IMR-90 (cell line): ENCODE measurements around the gene ZNF341. TPM values are rescaled to one million over a fixed set of nuclear protein-coding genes. Genes with fewer than 3 reads are reported as not detected.

Source experiments
- ATAC-seq: fragments of 200-7000 bp; cut with Tn5 transposase; 2 replicates; pipeline ENCODE4 v1.9.1; 2020; ENCODE audit warnings: low read depth, mild to moderate bottlenecking, moderate library complexity
- BruUV-seq: library from RNA; stranded (reverse); fragments of 400-500 nt; replicated peaks from 2 replicates; lab custom pipeline; 2021; lab: Mats Ljungman, UMichigan
- CTCF ChIA-PET: fragments of 300-600 bp; formaldehyde crosslinking; extraction: SDS; loops from one replicate; lab custom pipeline; 2021; ENCODE audit warnings: antibody characterized with exemption; lab: Yijun Ruan, JAX
- POLR2A ChIA-PET: fragments of 300-600 bp; sonication (Branson Sonifier 250); formaldehyde crosslinking; loops from one replicate; lab custom pipeline; 2022; ENCODE audit warnings: antibody characterized with exemption; ENCODE audit not compliant: unreplicated experiment; lab: Charles Lee
- DNase-seq: peaks from one replicate; pipeline ENCODE4 v3.0.0; 2013
- H2AFZ ChIP-seq: replicated peaks from 2 replicates; pipeline ENCODE3; 2013; ENCODE audit warnings: low read length, mild to moderate bottlenecking; ENCODE audit not compliant: poor library complexity
- H2AK5ac ChIP-seq: 2 replicates; pipeline ENCODE4 v1.6.1; 2013; ENCODE audit warnings: low read depth, low read length, inconsistent platforms
- H2AK9ac ChIP-seq: replicated peaks from 2 replicates; pipeline ENCODE3; 2013; ENCODE audit warnings: mild to moderate bottlenecking, low read depth, low read length, moderate library complexity; ENCODE audit not compliant: poor library complexity
- H2BK120ac ChIP-seq: 2 replicates; pipeline ENCODE4 v1.6.1; 2013; ENCODE audit warnings: low read depth, low read length, inconsistent platforms
- H2BK15ac ChIP-seq: 3 replicates; pipeline ENCODE4 v1.6.1; 2013; ENCODE audit warnings: low read depth, low read length, inconsistent platforms
- H2BK20ac ChIP-seq: 2 replicates; pipeline ENCODE4 v1.6.1; 2013; ENCODE audit warnings: low read depth, mild to moderate bottlenecking, inconsistent platforms, low read length, moderate library complexity
- H2BK5ac ChIP-seq: 2 replicates; pipeline ENCODE4 v1.6.1; 2013; ENCODE audit warnings: mild to moderate bottlenecking, low read depth, low read length, inconsistent platforms; ENCODE audit not compliant: poor library complexity, severe bottlenecking
- H3K14ac ChIP-seq: replicated peaks from 2 replicates; pipeline ENCODE4 v1.6.1; 2013; ENCODE audit warnings: low read depth, low read length, inconsistent platforms
- H3K18ac ChIP-seq: 2 replicates; pipeline ENCODE4 v1.6.1; 2013; ENCODE audit warnings: low read depth, low read length, control low read depth
- H3K23ac ChIP-seq: 2 replicates; pipeline ENCODE4 v1.6.1; 2013; ENCODE audit warnings: low read depth, low read length, inconsistent platforms
- H3K27ac ChIP-seq: 2 replicates; pipeline ENCODE4 v1.5.1; 2013; ENCODE audit warnings: mild to moderate bottlenecking, control low read depth, low read length; ENCODE audit not compliant: insufficient read depth
- H3K27me3 ChIP-seq: 2 replicates; pipeline ENCODE4 v1.6.1; 2013; ENCODE audit warnings: low read length; ENCODE audit not compliant: control insufficient read depth, insufficient read depth
- H3K36me3 ChIP-seq: 2 replicates; pipeline ENCODE4 v1.6.1; 2013; ENCODE audit warnings: low read length, mixed read lengths; ENCODE audit not compliant: control insufficient read depth, insufficient read depth
- H3K4ac ChIP-seq: 2 replicates; pipeline ENCODE4 v1.6.1; 2013; ENCODE audit warnings: low read depth, low read length, inconsistent platforms
- H3K4me1 ChIP-seq: 2 replicates; pipeline ENCODE4 v1.6.1; 2013; ENCODE audit warnings: low read length, mixed read lengths; ENCODE audit not compliant: control insufficient read depth, insufficient read depth
- H3K4me2 ChIP-seq: 2 replicates; pipeline ENCODE4 v1.6.1; 2013; ENCODE audit warnings: low read depth, mild to moderate bottlenecking, control low read depth, low read length, moderate library complexity
- H3K4me3 ChIP-seq: 2 replicates; pipeline ENCODE4 v1.5.1; 2013; ENCODE audit warnings: low read depth, mild to moderate bottlenecking, control low read depth, low read length, moderate library complexity; ENCODE audit not compliant: insufficient read depth
- H3K56ac ChIP-seq: 2 replicates; pipeline ENCODE4 v1.6.1; 2013; ENCODE audit warnings: low read length, inconsistent platforms; ENCODE audit not compliant: insufficient read depth; ENCODE audit errors: extremely low read depth
- H3K79me1 ChIP-seq, 2 experiments: 2 replicates each; pipeline ENCODE4 v1.6.1; 2013; ENCODE audit warnings: low read length in 2 of 2, inconsistent platforms in 1 of 2, low read depth in 1 of 2
- H3K9ac ChIP-seq: 2 replicates; pipeline ENCODE4 v1.6.1; 2013; ENCODE audit warnings: low read depth, low read length, control low read depth
- H3K9me1 ChIP-seq: 2 replicates; pipeline ENCODE4 v1.6.1; 2013; ENCODE audit warnings: low read length, inconsistent platforms; ENCODE audit not compliant: insufficient read depth
- H3K9me3 ChIP-seq: 2 replicates; pipeline ENCODE4 v1.6.1; 2013; ENCODE audit warnings: low read length; ENCODE audit not compliant: control insufficient read depth, insufficient read depth
- H4K20me1 ChIP-seq: 2 replicates; pipeline ENCODE4 v1.6.1; 2013; ENCODE audit warnings: low read length, inconsistent platforms; ENCODE audit not compliant: insufficient read depth
- H4K5ac ChIP-seq: 2 replicates; pipeline ENCODE4 v1.6.1; 2013; ENCODE audit warnings: mild to moderate bottlenecking, low read depth, low read length, control low read depth
- H4K8ac ChIP-seq, 2 experiments: 2 replicates each; pipeline ENCODE4 v1.6.1; 2013; ENCODE audit warnings: low read depth in 2 of 2, low read length in 2 of 2, control low read depth in 1 of 2, inconsistent platforms in 1 of 2
- H4K91ac ChIP-seq: 2 replicates; pipeline ENCODE4 v1.6.1; 2013; ENCODE audit warnings: low read depth, low read length, inconsistent platforms; ENCODE audit not compliant: insufficient read depth
- BHLHE40 ChIP-seq: fragments of 150-350 bp; IDR thresholded peaks from 2 replicates; pipeline ENCODE4 v1.6.1; 2016; ENCODE audit warnings: mild to moderate bottlenecking, low read depth, low read length
- CEBPB ChIP-seq: IDR thresholded peaks from 2 replicates; pipeline ENCODE4 v1.6.1; 2012; ENCODE audit warnings: low read depth, low read length, improper control_type of control experiment
- CHD1 ChIP-seq: IDR thresholded peaks from 2 replicates; pipeline ENCODE4 v1.6.1; 2012; ENCODE audit warnings: low read depth, low read length, improper control_type of control experiment
- CTCF ChIP-seq: conservative IDR thresholded peaks from 2 replicates; pipeline ENCODE4 v1.5.1; 2012; ENCODE audit warnings: mild to moderate bottlenecking, low read depth, low read length, improper control_type of control experiment
- ELK1 ChIP-seq: fragments of 150-350 bp; IDR thresholded peaks from 2 replicates; pipeline ENCODE4 v1.6.1; 2016; ENCODE audit warnings: low read depth, mild to moderate bottlenecking, low read length, moderate library complexity, borderline replicate concordance
- FOS ChIP-seq: fragments of 150-350 bp; IDR thresholded peaks from 2 replicates; pipeline ENCODE4 v1.6.1; 2016; ENCODE audit warnings: low read depth, low read length
- MAFK ChIP-seq: IDR thresholded peaks from 2 replicates; pipeline ENCODE4 v1.6.1; 2012; ENCODE audit warnings: low read depth, low read length, improper control_type of control experiment
- MAZ ChIP-seq: IDR thresholded peaks from 2 replicates; pipeline ENCODE4 v1.6.1; 2012; ENCODE audit warnings: low read depth, mild to moderate bottlenecking, low read length, improper control_type of control experiment, moderate library complexity, borderline replicate concordance
- MXI1 ChIP-seq: IDR thresholded peaks from 2 replicates; pipeline ENCODE4 v1.6.1; 2012; ENCODE audit warnings: low read depth, mild to moderate bottlenecking, low read length, moderate library complexity, borderline replicate concordance
- NFE2L2 ChIP-seq: fragments of 150-350 bp; IDR thresholded peaks from 2 replicates; pipeline ENCODE4 v1.6.1; 2016; ENCODE audit warnings: low read depth, mild to moderate bottlenecking, low read length
- POLR2A ChIP-seq: IDR thresholded peaks from 2 replicates; pipeline ENCODE4 v1.6.1; 2012; ENCODE audit warnings: mild to moderate bottlenecking, low read depth, low read length
- RAD21 ChIP-seq: IDR thresholded peaks from 2 replicates; pipeline ENCODE4 v1.6.1; 2012; ENCODE audit warnings: low read length, improper control_type of control experiment
- RCOR1 ChIP-seq: IDR thresholded peaks from 2 replicates; pipeline ENCODE4 v1.6.1; 2012; ENCODE audit warnings: mild to moderate bottlenecking, low read length, improper control_type of control experiment; ENCODE audit not compliant: insufficient replicate concordance
- RFX5 ChIP-seq: IDR thresholded peaks from 2 replicates; pipeline ENCODE4 v1.8.0; 2012; ENCODE audit warnings: low read depth, mild to moderate bottlenecking, low read length, moderate library complexity
- SMC3 ChIP-seq: fragments of 150-350 bp; IDR thresholded peaks from 2 replicates; pipeline ENCODE4 v1.6.1; 2016; ENCODE audit warnings: low read depth, mild to moderate bottlenecking, antibody characterized with exemption, low read length, moderate library complexity
- USF2 ChIP-seq: fragments of 150-350 bp; IDR thresholded peaks from 2 replicates; pipeline ENCODE4 v1.6.1; 2017; ENCODE audit warnings: mild to moderate bottlenecking, antibody characterized with exemption, low read length, low read depth
- WGBS, 2 experiments: methylation state at CpG; one replicate each; pipeline versions ENCODE4 v1.1.5 to v1.1.7; 2013; ENCODE audit warnings: missing lambda C conversion rate in 2 of 2; ENCODE audit not compliant: insufficient read length in 1 of 2; ENCODE audit errors: extremely low coverage in 2 of 2; 5-methylcytosine and 5-hydroxymethylcytosine counted together
- dilution Hi-C: fragments of 300-500 bp; cut with HindIII; formaldehyde crosslinking; loops from one replicate; pipeline ENCODE4 v1.14.3; 2018; ENCODE audit warnings: low sequenced_read_pairs; ENCODE audit not compliant: unreplicated experiment
- in situ Hi-C: fragments of 300-500 bp; cut with MboI; formaldehyde crosslinking; loops from 3 replicates; pipeline ENCODE4 v1.14.3; 2019; ENCODE audit warnings: low sequenced_read_pairs, inconsistent platforms, mixed read lengths
- intact Hi-C: fragments of 100-400 bp; cut with micrococcal nuclease; formaldehyde crosslinking; loops from 2 replicates; pipeline ENCODE4 v1.10.0; 2022
- polyA plus RNA-seq, 3 experiments: library from polyadenylated mRNA; depleted of rRNA; stranded (reverse); fragments of >200 nt; gene quantifications; 2 replicates each; pipeline ENCODE4 v1.2.3, GENCODE V29; 2012; ENCODE audit warnings: low replicate concordance in 1 of 3
- total RNA-seq: library from RNA; depleted of rRNA; stranded (reverse); fragments of >200 nt; gene quantifications from 2 replicates; pipeline ENCODE4 v1.2.3, GENCODE V29; 2012

Gene ZNF341
- total and polyA plus RNA-seq, 2 of the 4 experiments (the other 2 are of a cell fraction) = 1.1 to 3.4 TPM

DNA sequence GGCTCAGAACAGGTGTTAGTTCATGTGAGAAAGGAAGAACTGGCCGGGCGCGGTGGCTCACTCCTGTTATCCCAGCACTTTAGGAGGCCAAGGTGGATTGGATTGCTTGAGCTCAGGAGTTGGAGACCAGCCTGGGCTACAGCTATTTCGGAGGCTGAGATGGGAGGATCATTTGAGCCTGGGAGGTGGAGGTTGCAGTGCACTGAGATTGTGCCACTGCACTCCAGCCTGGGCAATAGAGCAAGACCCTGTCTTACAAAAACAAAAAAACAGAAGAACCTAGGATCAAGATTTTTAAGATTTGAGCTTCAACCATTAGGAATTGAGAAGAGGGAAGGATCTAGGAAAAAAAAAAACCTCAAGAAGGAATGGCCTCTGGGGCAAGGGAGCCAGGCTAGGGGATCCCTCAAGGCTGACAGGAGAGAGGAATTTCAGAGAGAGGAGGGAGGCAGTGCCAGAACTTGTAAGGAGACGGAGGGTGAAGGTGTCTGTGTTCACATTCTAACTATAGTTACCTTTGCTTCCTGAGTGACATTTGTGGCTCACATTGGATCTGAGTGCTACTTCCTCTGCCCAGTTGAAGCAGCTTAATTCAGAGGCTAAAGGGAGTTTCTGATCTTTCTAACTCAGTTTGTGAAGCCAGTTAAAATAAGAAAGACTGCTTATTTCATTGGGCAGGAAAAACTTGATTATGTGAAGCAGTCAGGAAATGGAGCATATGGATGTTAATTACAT lies 105.5 kb downstream of the ZNF341 start:
- H2BK20ac ChIP-seq = no peak overlapping the region
- DNase-seq (no peak), ATAC-seq (no peak)
- H3K4me2 ChIP-seq = no peak overlapping the region
- H3K27ac ChIP-seq = no peak overlapping the region
- no peak overlapping the region for H2BK15ac ChIP-seq
- H3K9me3 ChIP-seq = no peaks in the 10 kb centered on the region
- H3K23ac ChIP-seq = no peak overlapping the region
- peaks cover 60 to 93% of the 10 kb centered on the region in 2 experiments for H3K79me1 ChIP-seq
- CTCF ChIA-PET = interaction anchor here (0.6 kb wide), 1 partner anchor 307 kb away, joined by 3 read pairs; no protein-coding TSS in a partner anchor
- no peak overlapping the region for H4K8ac ChIP-seq
- H3K14ac ChIP-seq = no peak overlapping the region
- no peak overlapping the region for H2AK9ac ChIP-seq
- no peak overlapping the region for H2AFZ ChIP-seq
- no peak overlapping the region for H3K4ac ChIP-seq
- no peak overlapping the region for H3K4me3 ChIP-seq
- H2AK5ac ChIP-seq = no peak overlapping the region
- H3K9ac ChIP-seq = no peak overlapping the region
- POLR2A ChIA-PET = no interaction called here
- H4K91ac ChIP-seq = no peak overlapping the region
- H3K36me3 ChIP-seq = no peaks in the 10 kb centered on the region
- H3K18ac ChIP-seq = no peak overlapping the region
- H2BK120ac ChIP-seq = no peak overlapping the region
- WGBS, 2 experiments = 96% methylated on average over 3 of the region's 5 CpGs; no CpG with 5 or more reads in 1 of the 2 experiments
- no peak overlapping the region for H3K56ac ChIP-seq
- no peaks in the 10 kb centered on the region for H3K27me3 ChIP-seq
- no peak overlapping the region for H4K5ac ChIP-seq
- no peak overlapping the region for H2BK5ac ChIP-seq
- intact Hi-C loops (no loop called here), dilution Hi-C loops (no loop called here), in situ Hi-C loops (no loop called here)
- peaks cover 5% of the 10 kb centered on the region for H3K4me1 ChIP-seq
- H4K20me1 ChIP-seq = peaks cover 92% of the 10 kb centered on the region
- peaks cover 35% of the 10 kb centered on the region for H3K9me1 ChIP-seq
- BruUV-seq = no TSS peak
- TF ChIP-seq RCOR1 = no peak
- TF ChIP-seq MAFK = no peak
- no peak for TF ChIP-seq FOS
- no peak for TF ChIP-seq USF2
- no peak for TF ChIP-seq BHLHE40
- no peak for TF ChIP-seq MAZ
- no peak for TF ChIP-seq MXI1
- no peak for TF ChIP-seq CHD1
- TF ChIP-seq SMC3 = no peak
- no peak for TF ChIP-seq CTCF
- no peak for TF ChIP-seq RFX5
- no peak for TF ChIP-seq POLR2A
- no peak for TF ChIP-seq NFE2L2
- TF ChIP-seq ELK1 = no peak
- no peak for TF ChIP-seq RAD21
- TF ChIP-seq CEBPB = no peak
